ENCODE data around the gene PAPPA. TPM values are rescaled to one million over a fixed set of nuclear protein-coding genes. Genes with fewer than 3 reads are reported as not detected.

PAPPA gene
- total RNA-seq, 1 experiment from 2014 or later: 0.39 TPM

- no peak for DNase-seq (ENCODE audit: low spot score)
Observed at GRCh38 chr9:116345393-116345792, 191.8 kb downstream of the PAPPA start.

- no peak for DNase-seq (ENCODE audit: low spot score)
Observed at GRCh38 chr9:116345817-116346216, 192.2 kb downstream of the PAPPA start.

- DNase-seq (ENCODE audit: low spot score): no peak
Observed at GRCh38 chr9:116349684-116350083, 196.1 kb downstream of the PAPPA start.

GRCh38 chr9:116350213-116350612, 196.6 kb downstream of the PAPPA start:
- DNase-seq (ENCODE audit: low spot score): no peak

- no peak for DNase-seq (ENCODE audit: low spot score)
Observed at GRCh38 chr9:116352958-116353357, 199.4 kb downstream of the PAPPA start.

- DNase-seq (ENCODE audit: low spot score): peak; percentile 9
Observed at GRCh38 chr9:116355153-116355921, 201.7 kb downstream of the PAPPA start.

GRCh38 chr9:116358251-116358650, 204.7 kb downstream of the PAPPA start:
- DNase-seq (ENCODE audit: low spot score): no peak

- no peak for DNase-seq (ENCODE audit: low spot score)
Observed at GRCh38 chr9:116360016-116360415, 206.4 kb downstream of the PAPPA start.

- DNase-seq (ENCODE audit: low spot score): no peak
Observed at GRCh38 chr9:116360989-116361388, 207.4 kb downstream of the PAPPA start.

GRCh38 chr9:116361547-116361946, 208.0 kb downstream of the PAPPA start:
- no peak for DNase-seq (ENCODE audit: low spot score)

GRCh38 chr9:116362493-116362892, 208.9 kb downstream of the PAPPA start:
- no peak for DNase-seq (ENCODE audit: low spot score)

GRCh38 chr9:116365056-116365471, 211.5 kb downstream of the PAPPA start:
- DNase-seq (ENCODE audit: low spot score): peak; percentile 79

GRCh38 chr9:116366241-116366640, 212.7 kb downstream of the PAPPA start:
- DNase-seq (ENCODE audit: low spot score): no peak

- no peak for DNase-seq (ENCODE audit: low spot score)
Observed at GRCh38 chr9:116368680-116369079, 215.1 kb downstream of the PAPPA start.

- DNase-seq (ENCODE audit: low spot score): no peak
Observed at GRCh38 chr9:116369706-116370105, 216.1 kb downstream of the PAPPA start.

GRCh38 chr9:116370556-116370955, 217.0 kb downstream of the PAPPA start:
- DNase-seq (ENCODE audit: low spot score): no peak

- DNase-seq (ENCODE audit: low spot score): no peak
Observed at GRCh38 chr9:116372081-116372673, 218.6 kb downstream of the PAPPA start.

- DNase-seq (ENCODE audit: low spot score): no peak
Observed at GRCh38 chr9:116372786-116373185, 219.2 kb downstream of the PAPPA start.

GRCh38 chr9:116377179-116377798, 223.7 kb downstream of the PAPPA start:
- DNase-seq (ENCODE audit: low spot score): peak; percentile 54

GRCh38 chr9:116378873-116379272, 225.3 kb downstream of the PAPPA start:
- DNase-seq (ENCODE audit: low spot score): no peak

GRCh38 chr9:116379821-116380220, 226.2 kb downstream of the PAPPA start:
- no peak for DNase-seq (ENCODE audit: low spot score)

GRCh38 chr9:116380496-116380995, 227.0 kb downstream of the PAPPA start:
- DNase-seq (ENCODE audit: low spot score): no peak

GRCh38 chr9:116381350-116381749, 227.8 kb downstream of the PAPPA start:
- no peak for DNase-seq (ENCODE audit: low spot score)
